ENCODE data around the gene KRTAP4-2. TPM values are rescaled to one million over a fixed set of nuclear protein-coding genes. Genes with fewer than 3 reads are reported as not detected.

KRTAP4-2 gene
- total RNA-seq (2021; ENCODE audit: unreplicated experiment) (not detected), Bru-seq, nascent RNA (not detected), BruChase-seq, experiment 1, labeled RNA remaining after a 6-hour chase (not detected), BruChase-seq, experiment 2, labeled RNA remaining after a 2-hour chase (not detected)
- not detected in 2 replicates for polyA plus RNA-seq (2012)
- long read RNA-seq, result 0 reads

DNA sequence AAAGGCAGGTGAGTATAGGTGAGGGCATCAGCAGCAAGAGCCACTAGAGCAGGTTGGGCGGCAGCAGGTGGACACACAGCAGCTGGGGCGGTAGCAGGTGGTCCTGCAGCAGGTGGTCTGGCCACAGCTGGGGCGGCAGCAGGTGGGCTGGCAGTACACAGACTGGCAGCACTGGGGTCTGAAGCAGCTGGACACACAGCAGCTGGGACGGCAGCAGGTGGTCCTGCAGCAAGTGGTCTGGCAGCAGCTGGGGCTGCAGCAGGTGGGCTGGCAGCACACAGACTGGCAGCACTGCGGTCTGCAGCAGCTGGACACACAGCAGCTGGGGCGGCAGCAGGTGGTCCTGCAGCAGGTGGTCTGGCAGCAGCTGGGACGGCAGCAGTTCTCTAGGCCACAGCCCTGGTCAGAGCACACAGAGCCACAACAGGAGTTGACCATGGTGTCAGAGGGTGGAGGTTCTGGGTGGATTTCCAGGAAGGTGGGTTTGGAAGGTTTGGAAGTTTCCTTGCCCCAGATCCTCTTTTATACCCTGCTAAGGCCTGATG, at the start of gene KRTAP4-2:
Gene KRTAP4-2, minus strand, starts transcription at position 495 of the 545 bp plus-strand sequence. Its CDS starts 57 bp downstream, at position 438.
- Histone ChIP-seq H3K27me3 (ENCODE audit: insufficient read depth, low read length) (no peaks in the 10 kb centered on the region), H3K9me2 (ENCODE audit: insufficient read depth) (no peaks in the 10 kb centered on the region), H3K4me1 (ENCODE audit: control insufficient read depth in 1 of 2, insufficient read depth in 2 of 2, low read length in 2 of 2) (no peaks in the 10 kb centered on the region), H2AFZ (ENCODE audit: low read depth, low read length, poor library complexity, severe bottlenecking) (no peak within 1 kb of the TSS), H3K9me3 (ENCODE audit: control insufficient read depth in 1 of 2, insufficient read depth in 1 of 2, low read depth in 1 of 2, low read length in 2 of 2) (no peaks in the 10 kb centered on the region; a peak in 1 of 4 replicates), H4K20me1 (ENCODE audit: insufficient read depth) (no peaks in the 10 kb centered on the region), H3K27ac (ENCODE audit: low read depth, low read length) (no peak within 1 kb of the TSS), H3K4me2 (ENCODE audit: low read length) (no peak within 1 kb of the TSS), H3K79me2 (ENCODE audit: insufficient read depth, low read length) (no peaks in the 10 kb centered on the region), H3K9ac (ENCODE audit: low read length) (no peak within 1 kb of the TSS), H3K4me3 (replicated peaks in 1 of 2; ENCODE audit: low read depth in 1 of 2, low read length in 2 of 2) (no peak within 1 kb of the TSS), H3K36me3 (ENCODE audit: control insufficient read depth in 1 of 2, insufficient read depth in 2 of 2, low read length in 2 of 2) (no peaks in the 10 kb centered on the region)
- DNase-seq (ENCODE audit: low read depth, low spot score), result no peak
- CTCF ChIA-PET, result no interaction called here
- ATAC-seq, result no peak
- POLR2A ChIA-PET, result no interaction called here
- RAD21 ChIA-PET (ENCODE audit: low non-redundant PET in 1 of 2, low total read pairs in 2 of 2, uncharacterized antibody in 2 of 2, unreplicated experiment in 2 of 2), result no interaction called here
- intact Hi-C loops (cut with micrococcal nuclease), result no loop called here
- BruUV-seq (replicated peaks), result no TSS peak
- no peak for TF ChIP-seq EZH2 (IDR thresholded peaks at IDR 0.05)
- TF ChIP-seq JUND (IDR thresholded peaks at IDR 0.05), result no peak
- TF ChIP-seq MAX (IDR thresholded peaks at IDR 0.05), result no peak
- TF ChIP-seq EGR1 (IDR thresholded peaks at IDR 0.05; ENCODE audit: low read depth), result no peak
- no peak for TF ChIP-seq ZFX (IDR thresholded peaks at IDR 0.05)
- no peak for TF ChIP-seq FOSL1 (IDR thresholded peaks at IDR 0.05; ENCODE audit: low read depth)
- no peak for TF ChIP-seq ZBTB33 (IDR thresholded peaks at IDR 0.05; ENCODE audit: extremely low read depth, insufficient replicate concordance, low read length)
- TF ChIP-seq ATF3 (IDR thresholded peaks at IDR 0.05), result no peak
- no peak for TF ChIP-seq YY1 (IDR thresholded peaks at IDR 0.05; ENCODE audit: extremely low read depth, insufficient replicate concordance, low read depth, low read length)
- TF ChIP-seq POLR2A (IDR thresholded peaks at IDR 0.05; ENCODE audit: borderline replicate concordance, extremely low read depth, insufficient read depth, insufficient read length), result no peak
- no peak for TF ChIP-seq REST (IDR thresholded peaks at IDR 0.05; ENCODE audit: low read depth)
- no peak for TF ChIP-seq CBX3 (IDR thresholded peaks at IDR 0.05; ENCODE audit: low read depth)
- TF ChIP-seq CTCF (IDR thresholded peaks at IDR 0.05 in 2 of 3, conservative IDR thresholded peaks at IDR 0.05 in 1 of 3; ENCODE audit: borderline replicate concordance in 1 of 3, insufficient read depth in 1 of 3, low read depth in 2 of 3, low read length in 2 of 3), result no peak
- no peak for TF ChIP-seq TCF7L2 (IDR thresholded peaks at IDR 0.05; ENCODE audit: borderline replicate concordance, extremely low read depth, insufficient read depth, insufficient read length)
- no peak for TF ChIP-seq ELF1 (IDR thresholded peaks at IDR 0.05; ENCODE audit: borderline replicate concordance, low read depth)
- TF ChIP-seq CEBPB (IDR thresholded peaks at IDR 0.05; ENCODE audit: low read depth), result no peak
- no peak for TF ChIP-seq RAD21 (IDR thresholded peaks at IDR 0.05; ENCODE audit: low read depth)
- no peak for TF ChIP-seq SP1 (IDR thresholded peaks at IDR 0.05; ENCODE audit: low read depth)
